HepG2 (cell line): ENCODE results near the gene C2orf92. TPM values are rescaled to one million over a fixed set of nuclear protein-coding genes. Genes with fewer than 3 reads are reported as not detected.
A peak's percentile ranks its signal among the peaks of the same experiment; 100 is the strongest.

ENCODE experiments used
- ARNTL ChIP-seq: sonication (generic); formaldehyde crosslinking; IDR thresholded peaks from 2 replicates; pipeline ENCODE4 v1.4.0; 2020; ENCODE audit warnings: mild to moderate bottlenecking, missing genetic modification reagents
- FIP1L1 ChIP-seq: fragments of 200-400 bp; formaldehyde crosslinking; IDR thresholded peaks from 2 replicates; pipeline ENCODE4 v1.6.1; 2018; ENCODE audit warnings: low read depth, mild to moderate bottlenecking, low read length, moderate library complexity, borderline replicate concordance; ENCODE audit not compliant: insufficient read depth
- HMG20B ChIP-seq: conservative IDR thresholded peaks from 2 replicates; pipeline ENCODE4 v1.6.1; 2016; ENCODE audit warnings: missing genetic modification reagents, missing compliant biosample characterization
- MAFG ChIP-seq: sonication (generic); formaldehyde crosslinking; IDR thresholded peaks from 2 replicates; pipeline ENCODE4 v1.5.1; 2020; ENCODE audit warnings: mild to moderate bottlenecking, missing genetic modification reagents
- NCOA2 ChIP-seq: sonication (generic); formaldehyde crosslinking; IDR thresholded peaks from 2 replicates; pipeline ENCODE4 v1.8.0; 2022; ENCODE audit warnings: inconsistent platforms
- NFRKB ChIP-seq: fragments of 450-650 bp; IDR thresholded peaks from 2 replicates; pipeline ENCODE4 v1.6.1; 2017
- NONO ChIP-seq, 2 experiments: fragments of 450-650 bp in 1 of 2; sonication (generic) in 1 of 2; formaldehyde crosslinking in 1 of 2; IDR thresholded peaks in 1 of 2; conservative IDR thresholded peaks in 1 of 2; 2 replicates each; pipeline versions ENCODE4 v1.6.1 to v1.8.0; 2017 to 2022; ENCODE audit warnings: mild to moderate bottlenecking in 1 of 2, missing genetic modification reagents in 1 of 2, moderate library complexity in 1 of 2
- PCBP2 ChIP-seq: fragments of 200-400 bp; formaldehyde crosslinking; optimal IDR thresholded peaks from 2 replicates; pipeline ENCODE3; 2018; ENCODE audit warnings: low read length, low read depth; ENCODE audit not compliant: poor library complexity, severe bottlenecking
- PHB2 ChIP-seq: fragments of 450-650 bp; IDR thresholded peaks from 2 replicates; pipeline ENCODE4 v1.6.1; 2018; ENCODE audit not compliant: partially characterized antibody
- SIN3A ChIP-seq: IDR thresholded peaks from 2 replicates; pipeline ENCODE4 v1.6.1; 2011; ENCODE audit warnings: low read depth, mild to moderate bottlenecking, control low read depth, low read length, borderline replicate concordance
- ZNF609 ChIP-seq: sonication (generic); formaldehyde crosslinking; IDR thresholded peaks from 2 replicates; pipeline ENCODE4 v1.4.0; 2020; ENCODE audit warnings: mild to moderate bottlenecking, missing genetic modification reagents, borderline replicate concordance
- ZNF768 ChIP-seq: sonication (generic); formaldehyde crosslinking; IDR thresholded peaks from 2 replicates; pipeline ENCODE4 v1.4.0; 2020; ENCODE audit warnings: missing genetic modification reagents
- ZNF800 ChIP-seq: sonication (generic); formaldehyde crosslinking; IDR thresholded peaks from 2 replicates; pipeline ENCODE4 v1.4.0; 2020; ENCODE audit warnings: missing genetic modification reagents
- polyA plus RNA-seq, 8 experiments: library from polyadenylated mRNA; depleted of rRNA in 3 of 8; stranded (reverse) in 7 of 8; unstranded in 1 of 8; fragments of >200 nt; fragmentation: Illumina TruSeq in 4 of 8; extraction: Trizol in 4 of 8; gene quantifications; 2 replicates each; pipeline versions ENCODE4 v1.2.1 to v1.2.3, GENCODE V29; 2011 to 2016; ENCODE audit warnings: low read depth in 4 of 8, missing spikeins in 1 of 8, mixed read lengths in 1 of 8; ENCODE audit not compliant: insufficient read depth in 1 of 8
- total RNA-seq, 5 experiments: library from RNA; depleted of rRNA; stranded (reverse); fragments of >200 nt; fragmentation: Illumina TruSeq; extraction: Trizol; gene quantifications; 2 replicates each; pipeline ENCODE4 v1.2.3, GENCODE V29; 2016; ENCODE audit warnings: low read depth in 1 of 5
- TF ChIP-seq, protein P1 (sequence below): sonication (generic); formaldehyde crosslinking; IDR thresholded peaks from 2 replicates; pipeline ENCODE4 v1.4.0; 2020; ENCODE audit warnings: mild to moderate bottlenecking, missing genetic modification reagents
- TF ChIP-seq, protein P2 (sequence below): sonication (generic); formaldehyde crosslinking; IDR thresholded peaks from 2 replicates; pipeline ENCODE4 v1.5.1; 2020; ENCODE audit warnings: mild to moderate bottlenecking, missing genetic modification reagents, borderline replicate concordance

C2orf92 gene
- total and polyA plus RNA-seq, 2 of the 13 experiments (the other 11 are each of a cell fraction or from before 2014, with no cell fraction given): 4.9 to 5.0 TPM

GRCh38 chr2:97645112-97645694 is 24.3 kb upstream of the C2orf92 start (continued):
- TF ChIP-seq, protein P1, sequence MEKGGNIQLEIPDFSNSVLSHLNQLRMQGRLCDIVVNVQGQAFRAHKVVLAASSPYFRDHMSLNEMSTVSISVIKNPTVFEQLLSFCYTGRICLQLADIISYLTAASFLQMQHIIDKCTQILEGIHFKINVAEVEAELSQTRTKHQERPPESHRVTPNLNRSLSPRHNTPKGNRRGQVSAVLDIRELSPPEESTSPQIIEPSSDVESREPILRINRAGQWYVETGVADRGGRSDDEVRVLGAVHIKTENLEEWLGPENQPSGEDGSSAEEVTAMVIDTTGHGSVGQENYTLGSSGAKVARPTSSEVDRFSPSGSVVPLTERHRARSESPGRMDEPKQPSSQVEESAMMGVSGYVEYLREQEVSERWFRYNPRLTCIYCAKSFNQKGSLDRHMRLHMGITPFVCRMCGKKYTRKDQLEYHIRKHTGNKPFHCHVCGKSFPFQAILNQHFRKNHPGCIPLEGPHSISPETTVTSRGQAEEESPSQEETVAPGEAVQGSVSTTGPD (CRISPR knock-in tag): no peak
- TF ChIP-seq MAFG (CRISPR knock-in tag) (no peak), ZNF800 (CRISPR knock-in tag) (no peak), NCOA2 (CRISPR knock-in tag) (no peak), NFRKB (no peak), ZNF768 (CRISPR knock-in tag) (peak; percentile 28; the same call in 1 of the 2 replicates), FIP1L1 (no peak), ARNTL (CRISPR knock-in tag) (0 out of 2 replicates have a peak, but pooled peaks have one; percentile 49), SIN3A (no peak), PCBP2 (no peak), PHB2 (no peak), HMG20B (CRISPR knock-in tag) (no peak), NONO (IDR thresholded peaks at IDR 0.05) (no peak), NONO (CRISPR knock-in tag; conservative IDR thresholded peaks at IDR 0.05) (no peak), ZNF609 (CRISPR knock-in tag) (peak; percentile 52; the same call in 1 of the 2 replicates)
- TF ChIP-seq, protein P2, sequence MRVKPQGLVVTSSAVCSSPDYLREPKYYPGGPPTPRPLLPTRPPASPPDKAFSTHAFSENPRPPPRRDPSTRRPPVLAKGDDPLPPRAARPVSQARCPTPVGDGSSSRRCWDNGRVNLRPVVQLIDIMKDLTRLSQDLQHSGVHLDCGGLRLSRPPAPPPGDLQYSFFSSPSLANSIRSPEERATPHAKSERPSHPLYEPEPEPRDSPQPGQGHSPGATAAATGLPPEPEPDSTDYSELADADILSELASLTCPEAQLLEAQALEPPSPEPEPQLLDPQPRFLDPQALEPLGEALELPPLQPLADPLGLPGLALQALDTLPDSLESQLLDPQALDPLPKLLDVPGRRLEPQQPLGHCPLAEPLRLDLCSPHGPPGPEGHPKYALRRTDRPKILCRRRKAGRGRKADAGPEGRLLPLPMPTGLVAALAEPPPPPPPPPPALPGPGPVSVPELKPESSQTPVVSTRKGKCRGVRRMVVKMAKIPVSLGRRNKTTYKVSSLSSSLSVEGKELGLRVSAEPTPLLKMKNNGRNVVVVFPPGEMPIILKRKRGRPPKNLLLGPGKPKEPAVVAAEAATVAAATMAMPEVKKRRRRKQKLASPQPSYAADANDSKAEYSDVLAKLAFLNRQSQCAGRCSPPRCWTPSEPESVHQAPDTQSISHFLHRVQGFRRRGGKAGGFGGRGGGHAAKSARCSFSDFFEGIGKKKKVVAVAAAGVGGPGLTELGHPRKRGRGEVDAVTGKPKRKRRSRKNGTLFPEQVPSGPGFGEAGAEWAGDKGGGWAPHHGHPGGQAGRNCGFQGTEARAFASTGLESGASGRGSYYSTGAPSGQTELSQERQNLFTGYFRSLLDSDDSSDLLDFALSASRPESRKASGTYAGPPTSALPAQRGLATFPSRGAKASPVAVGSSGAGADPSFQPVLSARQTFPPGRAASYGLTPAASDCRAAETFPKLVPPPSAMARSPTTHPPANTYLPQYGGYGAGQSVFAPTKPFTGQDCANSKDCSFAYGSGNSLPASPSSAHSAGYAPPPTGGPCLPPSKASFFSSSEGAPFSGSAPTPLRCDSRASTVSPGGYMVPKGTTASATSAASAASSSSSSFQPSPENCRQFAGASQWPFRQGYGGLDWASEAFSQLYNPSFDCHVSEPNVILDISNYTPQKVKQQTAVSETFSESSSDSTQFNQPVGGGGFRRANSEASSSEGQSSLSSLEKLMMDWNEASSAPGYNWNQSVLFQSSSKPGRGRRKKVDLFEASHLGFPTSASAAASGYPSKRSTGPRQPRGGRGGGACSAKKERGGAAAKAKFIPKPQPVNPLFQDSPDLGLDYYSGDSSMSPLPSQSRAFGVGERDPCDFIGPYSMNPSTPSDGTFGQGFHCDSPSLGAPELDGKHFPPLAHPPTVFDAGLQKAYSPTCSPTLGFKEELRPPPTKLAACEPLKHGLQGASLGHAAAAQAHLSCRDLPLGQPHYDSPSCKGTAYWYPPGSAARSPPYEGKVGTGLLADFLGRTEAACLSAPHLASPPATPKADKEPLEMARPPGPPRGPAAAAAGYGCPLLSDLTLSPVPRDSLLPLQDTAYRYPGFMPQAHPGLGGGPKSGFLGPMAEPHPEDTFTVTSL (CRISPR knock-in tag): 0 out of 2 replicates have a peak, but pooled peaks have one; percentile 20
